Central memory CD8-positive, alpha-beta T cell (primary cell): Measurements from ENCODE around the gene RNF8.
"Not testable (repeated sequence)": the region's sequence is repeated elsewhere in the genome, so short reads cannot be mapped to it uniquely, and the experiment has no call there.

ENCODE experiments used
- ATAC-seq: fragments of 150-1000 bp; cut with Tn5 transposase; replicated peaks from 2 replicates; pipeline ENCODE4 v1.10.0; 2022; ENCODE audit warnings: mild to moderate bottlenecking, moderate FRiP score, moderate number of reproducible peaks; ENCODE audit not compliant: poor library complexity, severe bottlenecking; ENCODE audit errors: extremely low read depth
- DNase-seq, 2 donors: peaks; one replicate each; pipeline ENCODE4 v3.0.0; 2021; ENCODE audit warnings: low spot score in 2 of 2
- H3K27ac Mint-ChIP-seq: one replicate; pipeline ENCODE4 v1.8.0; 2022; ENCODE audit warnings: low read depth, mild to moderate bottlenecking, moderate library complexity, mixed read lengths
- H3K27me3 Mint-ChIP-seq: one replicate; pipeline ENCODE4 v1.8.0; 2022; ENCODE audit warnings: mixed read lengths
- H3K36me3 Mint-ChIP-seq: one replicate; pipeline ENCODE4 v1.8.0; 2022; ENCODE audit warnings: mild to moderate bottlenecking, moderate library complexity, mixed read lengths; ENCODE audit not compliant: insufficient read depth
- H3K4me1 Mint-ChIP-seq: one replicate; pipeline ENCODE4 v1.8.0; 2022; ENCODE audit warnings: mixed read lengths
- H3K4me3 Mint-ChIP-seq: one replicate; pipeline ENCODE4 v1.8.0; 2022; ENCODE audit warnings: mild to moderate bottlenecking, moderate library complexity, mixed read lengths
- H3K9me3 Mint-ChIP-seq: one replicate; pipeline ENCODE4 v1.8.0; 2022; ENCODE audit warnings: mixed read lengths

The RNF8 gene

GRCh38 chr6:37331047-37331446, 22.7 kb upstream of the RNF8 start:
- DNase-seq (no peak), ATAC-seq (no peak)
- no peaks in the 10 kb centered on the region for H3K4me1 Mint-ChIP-seq
- H3K27ac Mint-ChIP-seq: no peak overlapping the region
- H3K4me3 Mint-ChIP-seq: no peak overlapping the region
- H3K27me3 Mint-ChIP-seq: no peaks in the 10 kb centered on the region
- no peaks in the 10 kb centered on the region for H3K9me3 Mint-ChIP-seq
- H3K36me3 Mint-ChIP-seq: peaks cover 2% of the 10 kb centered on the region

GRCh38 chr6:37332894-37333293, 20.9 kb upstream of the RNF8 start:
- Mint-ChIP-seq H3K27me3 (no peaks in the 10 kb centered on the region), H3K9me3 (no peaks in the 10 kb centered on the region), H3K4me3 (no peak overlapping the region), H3K36me3 (peaks cover 2% of the 10 kb centered on the region), H3K4me1 (no peaks in the 10 kb centered on the region), H3K27ac (no peak overlapping the region)
- DNase-seq (no peak), ATAC-seq (no peak)

DNA sequence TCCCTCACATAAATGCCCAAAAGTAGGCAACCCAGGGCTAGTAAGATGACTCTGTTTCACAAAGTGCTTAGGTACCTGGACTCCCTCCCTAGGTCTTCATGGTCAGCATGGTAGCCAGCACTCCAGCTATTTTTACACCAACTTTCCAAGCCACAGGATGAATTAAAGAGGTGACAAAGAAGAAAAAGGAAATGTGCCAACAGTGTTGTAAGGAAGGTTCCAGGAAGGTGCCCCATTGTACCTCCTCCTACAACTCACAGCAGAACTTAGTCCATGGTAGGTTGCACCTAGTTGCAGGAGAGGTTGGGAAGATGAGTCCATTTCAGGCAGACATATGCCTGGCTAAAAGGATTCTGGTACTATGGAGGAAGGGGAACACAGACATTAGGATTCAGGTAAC, 19.7 kb upstream of the RNF8 start:
- ATAC-seq (no peak), DNase-seq (no peak)
- Mint-ChIP-seq H3K27me3 (no peaks in the 10 kb centered on the region), H3K4me3 (no peak overlapping the region), H3K36me3 (peaks cover 2% of the 10 kb centered on the region), H3K4me1 (no peaks in the 10 kb centered on the region), H3K9me3 (no peaks in the 10 kb centered on the region), H3K27ac (no peak overlapping the region)

DNA sequence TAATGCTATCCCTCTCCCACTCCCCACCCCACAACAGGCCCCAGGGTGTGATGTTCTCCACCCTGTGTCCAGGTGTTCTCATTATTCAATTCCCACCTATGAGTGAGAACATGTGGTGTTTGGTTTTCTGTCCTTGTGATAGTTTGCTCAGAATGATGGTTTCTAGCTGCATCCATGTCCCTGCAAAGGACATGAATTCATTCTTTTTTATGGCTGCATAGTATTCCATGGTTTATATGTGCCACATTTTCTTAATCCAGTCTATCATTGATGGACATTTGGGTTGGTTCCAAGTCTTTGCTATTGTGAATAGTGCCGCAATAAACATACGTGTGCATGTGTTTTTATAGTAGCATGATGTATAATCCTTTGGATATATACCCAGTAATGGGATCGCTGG, 15.5 kb upstream of the RNF8 start:
- H3K27me3 Mint-ChIP-seq: peaks cover 18% of the 10 kb centered on the region
- ATAC-seq, H3K4me1 Mint-ChIP-seq: not testable (repeated sequence)

DNA sequence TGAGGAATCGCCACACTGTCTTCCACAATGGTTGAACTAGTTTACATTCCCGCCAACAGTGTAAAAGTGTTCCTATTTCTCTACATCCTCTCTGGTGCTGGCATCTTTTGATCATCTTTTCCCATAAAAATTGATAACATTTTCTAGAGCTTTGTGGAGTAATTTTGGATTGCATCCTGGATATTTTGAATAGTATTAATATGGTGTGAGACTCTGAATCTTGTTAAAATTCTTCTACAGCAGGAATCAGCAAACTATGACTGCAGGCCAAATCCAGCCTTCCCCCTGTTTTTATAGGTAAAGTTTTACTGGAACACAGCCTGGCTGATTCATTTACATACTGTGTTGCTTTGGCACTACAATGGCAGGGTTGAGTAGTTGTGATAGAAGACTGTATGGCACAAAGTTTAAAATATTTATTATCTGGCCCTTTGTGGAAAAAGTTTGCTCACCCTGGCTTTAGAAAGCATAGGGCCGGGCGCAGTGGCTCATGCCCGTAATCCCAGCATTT, 15.0 kb upstream of the RNF8 start:
- Mint-ChIP-seq H3K27me3 (peaks cover 23% of the 10 kb centered on the region), H3K4me1 (no peaks in the 10 kb centered on the region), H3K27ac (no peak overlapping the region), H3K36me3 (peaks cover 2% of the 10 kb centered on the region), H3K9me3 (no peaks in the 10 kb centered on the region), H3K4me3 (no peak overlapping the region)
- ATAC-seq: no peak
- DNase-seq: no peak

More for the DNA sequence above, 15.5 kb upstream of the RNF8 start:
- not testable (repeated sequence) for DNase-seq, H3K9me3 Mint-ChIP-seq, H3K36me3 Mint-ChIP-seq, H3K27ac Mint-ChIP-seq, H3K4me3 Mint-ChIP-seq

DNA sequence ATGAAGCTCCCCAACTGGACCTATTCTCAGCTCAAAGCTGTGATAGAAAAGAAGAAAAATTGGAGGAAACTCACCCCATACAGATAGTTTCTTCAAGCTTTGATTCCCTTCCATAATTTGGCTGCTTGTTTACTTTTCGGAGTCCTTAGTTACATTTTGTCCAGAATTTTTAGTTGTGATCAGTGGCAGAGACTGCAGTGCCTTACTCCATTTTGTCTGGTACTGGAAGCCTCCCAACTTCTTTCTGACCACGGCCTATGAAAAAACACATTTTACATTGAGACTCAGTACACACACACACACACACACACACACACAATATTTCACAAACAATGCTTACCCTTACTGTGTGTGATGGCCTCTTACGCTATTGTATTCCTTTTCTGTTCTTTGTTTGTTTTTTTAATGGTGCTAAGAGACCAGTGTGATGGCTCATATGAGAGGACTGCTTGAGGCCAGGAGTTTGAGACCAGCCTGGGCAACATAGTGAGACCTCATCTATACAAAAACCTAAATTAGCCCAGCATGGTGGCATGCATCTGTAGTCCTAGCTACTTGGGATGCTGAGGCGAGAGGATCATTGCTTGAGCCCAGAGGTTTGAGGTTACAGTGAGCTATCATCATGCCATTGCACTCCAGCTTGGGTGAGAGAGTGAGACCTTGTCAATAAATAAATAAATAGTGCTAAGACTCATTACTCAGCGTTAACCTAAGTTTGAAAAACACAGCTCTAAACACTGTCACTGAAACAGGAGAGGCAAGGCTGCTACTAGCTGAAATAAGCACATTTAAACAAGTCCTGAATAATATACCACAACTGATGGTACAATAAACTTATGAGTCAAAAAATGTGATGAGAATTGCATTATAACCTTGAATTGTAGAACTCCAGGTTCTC, 13.8 kb upstream of the RNF8 start:
- Mint-ChIP-seq H3K9me3 (no peaks in the 10 kb centered on the region), H3K4me3 (no peak overlapping the region), H3K27me3 (peaks cover 34% of the 10 kb centered on the region), H3K27ac (no peak overlapping the region), H3K36me3 (peaks cover 2% of the 10 kb centered on the region), H3K4me1 (no peaks in the 10 kb centered on the region)
- DNase-seq (no peak), ATAC-seq (no peak)

DNA sequence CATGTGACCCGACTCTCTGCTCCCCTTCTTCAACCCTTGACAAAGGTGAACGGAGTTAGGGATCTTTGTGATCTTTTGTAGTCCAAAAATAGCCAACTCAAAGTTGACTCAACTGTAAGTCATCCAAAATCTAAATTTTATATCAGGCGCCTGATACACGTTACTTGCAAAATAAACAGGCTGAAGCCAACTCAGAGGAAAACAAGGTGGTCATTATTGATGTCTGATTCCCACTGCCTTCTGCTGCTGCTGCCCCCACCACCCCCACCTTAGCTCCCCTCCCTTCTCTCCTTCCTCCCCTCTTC, 13.2 kb upstream of the RNF8 start:
- Mint-ChIP-seq H3K36me3 (peaks cover 2% of the 10 kb centered on the region), H3K4me1 (no peaks in the 10 kb centered on the region), H3K27me3 (peaks cover 34% of the 10 kb centered on the region), H3K27ac (no peak overlapping the region), H3K9me3 (no peaks in the 10 kb centered on the region), H3K4me3 (no peak overlapping the region)
- no peak for DNase-seq
- no peak for ATAC-seq

- ATAC-seq: no peak
- Mint-ChIP-seq H3K27me3 (peaks cover 60% of the 10 kb centered on the region), H3K4me3 (no peak overlapping the region), H3K27ac (no peak overlapping the region), H3K36me3 (peaks cover 2% of the 10 kb centered on the region), H3K9me3 (no peaks in the 10 kb centered on the region), H3K4me1 (no peaks in the 10 kb centered on the region)
- no peak for DNase-seq
These were observed 10.5 kb upstream of the RNF8 start for GRCh38 chr6:37343248-37343647.

- peaks cover 2% of the 10 kb centered on the region for H3K36me3 Mint-ChIP-seq
- no peak overlapping the region for H3K27ac Mint-ChIP-seq
- DNase-seq: no peak
- no peak for ATAC-seq
- H3K27me3 Mint-ChIP-seq: peaks cover 61% of the 10 kb centered on the region
- H3K9me3 Mint-ChIP-seq: no peaks in the 10 kb centered on the region
- H3K4me1 Mint-ChIP-seq: no peaks in the 10 kb centered on the region
- no peak overlapping the region for H3K4me3 Mint-ChIP-seq
These were observed 9.5 kb upstream of the RNF8 start for GRCh38 chr6:37344308-37344707.

- not testable (repeated sequence) for H3K27ac Mint-ChIP-seq, H3K4me3 Mint-ChIP-seq, DNase-seq, H3K4me1 Mint-ChIP-seq, H3K9me3 Mint-ChIP-seq, H3K36me3 Mint-ChIP-seq, ATAC-seq
- peaks cover 61% of the 10 kb centered on the region for H3K27me3 Mint-ChIP-seq
These were observed 8.0 kb upstream of the RNF8 start for GRCh38 chr6:37345804-37346203.

GRCh38 chr6:37347177-37347576, 6.6 kb upstream of the RNF8 start:
- no peak overlapping the region for H3K4me3 Mint-ChIP-seq
- H3K27ac Mint-ChIP-seq: no peak overlapping the region
- DNase-seq (no peak), ATAC-seq (no peak)
- peaks cover 3% of the 10 kb centered on the region for H3K36me3 Mint-ChIP-seq
- no peaks in the 10 kb centered on the region for H3K4me1 Mint-ChIP-seq
- H3K9me3 Mint-ChIP-seq: no peaks in the 10 kb centered on the region
- peaks cover 54% of the 10 kb centered on the region for H3K27me3 Mint-ChIP-seq

DNA sequence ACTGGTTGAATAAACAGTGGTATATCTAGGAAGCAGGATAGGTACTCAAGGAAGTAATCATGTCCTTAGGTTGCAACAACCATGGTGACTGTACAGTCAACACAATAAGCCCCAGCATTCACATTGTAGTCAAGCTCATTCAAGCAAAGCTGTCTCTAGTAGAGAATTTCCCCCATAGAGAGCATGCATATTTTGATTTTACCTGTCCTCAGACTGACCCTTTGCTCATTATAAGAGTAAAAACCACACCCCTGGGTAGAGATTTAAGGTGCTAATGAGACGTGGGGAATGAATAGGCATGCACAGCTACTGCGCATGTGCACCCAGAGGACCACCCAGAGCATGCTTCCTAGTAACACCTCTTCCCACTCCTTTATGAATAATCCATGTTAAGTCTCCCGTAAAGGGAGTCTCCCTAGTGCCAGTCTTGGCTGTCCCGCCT, 6.1 kb upstream of the RNF8 start:
- Mint-ChIP-seq H3K4me1 (no peaks in the 10 kb centered on the region), H3K9me3 (no peaks in the 10 kb centered on the region), H3K36me3 (peaks cover 5% of the 10 kb centered on the region), H3K4me3 (no peak overlapping the region), H3K27ac (no peak overlapping the region), H3K27me3 (peaks cover 49% of the 10 kb centered on the region)
- DNase-seq (no peak), ATAC-seq (no peak)

DNA sequence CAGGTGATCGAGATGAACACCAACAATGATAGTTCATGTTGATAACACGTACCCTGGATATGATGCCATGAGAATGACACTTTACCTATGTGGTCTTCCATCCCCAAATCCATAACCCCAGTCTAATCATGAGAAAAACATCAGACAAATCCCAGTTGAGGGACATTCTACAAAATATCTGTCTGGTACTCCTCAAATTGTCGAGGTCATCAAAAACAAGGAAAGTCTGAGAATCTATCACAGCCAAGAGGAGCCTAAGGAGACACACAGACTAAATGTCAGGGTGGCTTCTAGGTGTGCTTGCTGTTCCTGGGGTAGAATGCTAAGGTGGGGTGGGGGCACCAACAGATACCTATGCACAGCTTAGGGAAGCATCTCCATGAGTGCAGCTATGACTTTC, 2.8 kb upstream of the RNF8 start:
- ATAC-seq (no peak), DNase-seq (no peak)
- Mint-ChIP-seq H3K9me3 (no peaks in the 10 kb centered on the region), H3K36me3 (peaks cover 14% of the 10 kb centered on the region), H3K4me1 (peaks cover 27% of the 10 kb centered on the region), H3K27me3 (peaks cover 24% of the 10 kb centered on the region), H3K4me3 (no peak overlapping the region), H3K27ac (no peak overlapping the region)
